ENCODE measurements around the gene PTPRE. TPM values are rescaled to one million over a fixed set of nuclear protein-coding genes. Genes with fewer than 3 reads are reported as not detected.

PTPRE gene
- total RNA-seq, 1 experiment from 2014 or later, result 12.3 TPM

- Histone ChIP-seq H3K27me3 (ENCODE audit: insufficient read depth, low read length) (no peaks in the 10 kb centered on the region), H3K9me2 (ENCODE audit: insufficient read depth) (no peaks in the 10 kb centered on the region), H3K27ac (ENCODE audit: low read depth, low read length) (no peak overlapping the region), H3K4me2 (ENCODE audit: low read length) (no peak overlapping the region), H3K4me1 (ENCODE audit: control insufficient read depth in 1 of 2, insufficient read depth in 2 of 2, low read length in 2 of 2) (0 out of 4 replicates have a peak, but pooled peaks cover 0 to 3% of the 10 kb centered on the region in 2 experiments), H3K79me2 (ENCODE audit: insufficient read depth, low read length) (no peaks in the 10 kb centered on the region), H3K36me3 (ENCODE audit: control insufficient read depth in 1 of 2, insufficient read depth in 2 of 2, low read length in 2 of 2) (no peaks in the 10 kb centered on the region), H4K20me1 (ENCODE audit: insufficient read depth) (no peaks in the 10 kb centered on the region), H3K9me3 (ENCODE audit: control insufficient read depth in 1 of 2, insufficient read depth in 1 of 2, low read depth in 1 of 2, low read length in 2 of 2) (no peaks in the 10 kb centered on the region), H3K9ac (ENCODE audit: low read length) (no peak overlapping the region), H3K4me3 (replicated peaks in 1 of 2; ENCODE audit: low read depth in 1 of 2, low read length in 2 of 2) (no peak overlapping the region), H2AFZ (ENCODE audit: low read depth, low read length, poor library complexity, severe bottlenecking) (no peak overlapping the region)
- ChIA-PET CTCF (no interaction called here), RAD21 (ENCODE audit: low non-redundant PET in 1 of 2, low total read pairs in 2 of 2, uncharacterized antibody in 2 of 2, unreplicated experiment in 2 of 2) (no interaction called here), POLR2A (no interaction called here)
- BruUV-seq (replicated peaks), result no TSS peak
- intact Hi-C loops (cut with micrococcal nuclease), result no loop called here
- DNase-seq (ENCODE audit: low read depth, low spot score) (no peak), ATAC-seq (no peak)
- no peak for TF ChIP-seq CBX3 (IDR thresholded peaks at IDR 0.05; ENCODE audit: low read depth)
- TF ChIP-seq SRF (IDR thresholded peaks at IDR 0.05; ENCODE audit: low read depth), result no peak
- no peak for TF ChIP-seq RAD21 (IDR thresholded peaks at IDR 0.05; ENCODE audit: low read depth)
- TF ChIP-seq SIN3A (IDR thresholded peaks at IDR 0.05; ENCODE audit: low read depth), result no peak
- TF ChIP-seq EZH2phosphoT487 (IDR thresholded peaks at IDR 0.05; ENCODE audit: borderline replicate concordance), result no peak
- no peak for TF ChIP-seq MAX (IDR thresholded peaks at IDR 0.05)
- TF ChIP-seq ZFX (IDR thresholded peaks at IDR 0.05), result no peak
- no peak for TF ChIP-seq TCF7L2 (IDR thresholded peaks at IDR 0.05; ENCODE audit: borderline replicate concordance, extremely low read depth, insufficient read depth, insufficient read length)
Observed at GRCh38 chr10:128027822-128028507, 121.1 kb downstream of the PTPRE start.

GRCh38 chr10:128028508-128029289 lies 121.8 kb downstream of the PTPRE start:
- POLR2A ChIA-PET, result no interaction called here
- DNase-seq (ENCODE audit: low read depth, low spot score), result no peak
- TF ChIP-seq MAX (IDR thresholded peaks at IDR 0.05) (no peak), CBX3 (IDR thresholded peaks at IDR 0.05; ENCODE audit: low read depth) (no peak), ZNF274 (IDR thresholded peaks at IDR 0.05; ENCODE audit: low read depth, low read length) (no peak), RAD21 (IDR thresholded peaks at IDR 0.05; ENCODE audit: low read depth) (no peak), TCF7L2 (IDR thresholded peaks at IDR 0.05; ENCODE audit: borderline replicate concordance, extremely low read depth, insufficient read depth, insufficient read length) (no peak), POLR2A (IDR thresholded peaks at IDR 0.05; ENCODE audit: borderline replicate concordance, extremely low read depth, insufficient read depth, insufficient read length) (no peak), CEBPB (IDR thresholded peaks at IDR 0.05; ENCODE audit: low read depth) (no peak), ZBTB33 (IDR thresholded peaks at IDR 0.05; ENCODE audit: extremely low read depth, insufficient replicate concordance, low read length) (no peak), SRF (IDR thresholded peaks at IDR 0.05; ENCODE audit: low read depth) (no peak), POLR2AphosphoS5 (IDR thresholded peaks at IDR 0.05; ENCODE audit: low read depth, low read length) (no peak), EZH2 (IDR thresholded peaks at IDR 0.05) (no peak)

More at GRCh38 chr10:128028508-128029289, 121.8 kb downstream of the PTPRE start:
- H2AFZ ChIP-seq (ENCODE audit: low read depth, low read length, poor library complexity, severe bottlenecking), result no peak overlapping the region
- H3K27ac ChIP-seq (ENCODE audit: low read depth, low read length), result no peak overlapping the region
- no peaks in the 10 kb centered on the region for H3K27me3 ChIP-seq (ENCODE audit: insufficient read depth, low read length)
- intact Hi-C loops (cut with micrococcal nuclease), result no loop called here
- BruUV-seq (replicated peaks), result no TSS peak
- H3K4me3 ChIP-seq (replicated peaks in 1 of 2; ENCODE audit: low read depth in 1 of 2, low read length in 2 of 2), result no peak overlapping the region
- H3K9ac ChIP-seq (ENCODE audit: low read length), result no peak overlapping the region
- H3K4me2 ChIP-seq (ENCODE audit: low read length), result no peak overlapping the region
- H3K9me2 ChIP-seq (ENCODE audit: insufficient read depth), result no peaks in the 10 kb centered on the region
- CTCF ChIA-PET, result no interaction called here
- no peaks in the 10 kb centered on the region for H3K36me3 ChIP-seq (ENCODE audit: control insufficient read depth in 1 of 2, insufficient read depth in 2 of 2, low read length in 2 of 2)
- H4K20me1 ChIP-seq (ENCODE audit: insufficient read depth), result no peaks in the 10 kb centered on the region
- no peak; the same call in 1 of the 2 replicates for ATAC-seq
- RAD21 ChIA-PET (ENCODE audit: low non-redundant PET in 1 of 2, low total read pairs in 2 of 2, uncharacterized antibody in 2 of 2, unreplicated experiment in 2 of 2), result no interaction called here
- H3K4me1 ChIP-seq (ENCODE audit: control insufficient read depth in 1 of 2, insufficient read depth in 2 of 2, low read length in 2 of 2), result 0 out of 4 replicates have a peak, but pooled peaks cover 0 to 3% of the 10 kb centered on the region in 2 experiments
- H3K79me2 ChIP-seq (ENCODE audit: insufficient read depth, low read length), result no peaks in the 10 kb centered on the region
- no peaks in the 10 kb centered on the region for H3K9me3 ChIP-seq (ENCODE audit: control insufficient read depth in 1 of 2, insufficient read depth in 1 of 2, low read depth in 1 of 2, low read length in 2 of 2)

All from HCT116 (cell line).